Activated CD8-positive, alpha-beta memory T cell treated with anti-CD3 and anti-CD28 coated beads for 4 hours (primary cell): ENCODE data around the gene SPESP1.
"Not testable (repeated sequence)": the region's sequence is repeated elsewhere in the genome, so short reads cannot be mapped to it uniquely, and the experiment has no call there.

Source experiments
- DNase-seq, 2 donors: peaks; one replicate each; pipeline ENCODE4 v3.0.0-alpha.2; 2020; ENCODE audit warnings: low read depth in 2 of 2

The SPESP1 gene

DNA sequence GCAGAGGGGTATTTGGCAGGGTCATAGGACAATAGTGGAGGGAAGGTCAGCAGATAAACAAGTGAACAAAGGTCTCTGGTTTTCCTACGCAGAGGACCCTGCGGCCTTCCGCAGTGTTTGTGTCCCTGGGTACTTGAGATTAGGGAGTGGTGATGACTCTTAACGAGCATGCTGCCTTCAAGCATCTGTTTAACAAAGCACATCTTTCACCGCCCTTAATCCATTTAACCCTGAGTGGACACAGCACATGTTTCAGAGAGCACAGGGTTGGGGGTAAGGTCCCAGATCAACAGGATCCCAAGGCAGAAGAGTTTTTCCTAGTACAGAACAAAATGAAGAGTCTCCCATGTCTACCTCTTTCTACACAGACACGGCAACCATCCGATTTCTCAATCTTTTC is 33.4 kb downstream of the SPESP1 start:
- not testable (repeated sequence) for DNase-seq

DNA sequence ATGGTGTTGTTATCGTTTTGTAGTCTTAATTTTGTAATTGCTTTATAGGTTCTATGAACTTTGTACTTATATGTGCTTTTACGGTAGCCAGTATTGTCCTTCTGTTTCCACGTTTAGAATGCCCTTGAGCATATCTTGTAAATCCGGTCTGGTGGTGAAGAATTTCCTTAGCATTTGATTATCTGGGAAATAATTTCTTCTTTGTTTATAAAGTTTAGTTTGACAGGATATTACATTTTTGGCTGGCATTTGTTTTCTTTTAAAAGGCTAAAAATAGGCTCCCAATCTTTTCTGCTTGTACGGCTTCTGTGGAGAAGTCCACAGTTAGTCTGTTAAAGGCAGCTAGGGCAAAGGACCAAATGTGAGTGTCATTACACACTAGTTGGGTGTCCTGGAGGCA is 36.7 kb downstream of the SPESP1 start:
- DNase-seq: no peak

DNA sequence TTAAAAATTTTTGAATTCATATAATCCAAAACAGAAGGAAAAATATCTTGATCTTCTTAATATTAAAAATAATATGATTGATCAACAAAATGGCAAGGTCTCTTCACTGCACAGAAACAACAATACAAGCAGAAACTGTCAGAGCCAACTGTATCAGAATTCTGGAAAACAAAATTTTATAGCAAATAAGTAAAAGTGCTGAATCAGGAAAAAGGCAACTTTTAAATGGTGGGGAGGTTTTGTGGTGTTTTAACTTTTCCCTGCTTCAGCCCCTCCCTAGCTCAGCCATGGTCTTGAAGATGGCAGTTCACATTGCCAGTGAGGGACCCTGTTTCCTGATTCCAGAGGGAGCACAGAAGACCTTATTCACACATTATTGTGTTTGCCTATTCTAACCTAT is 37.6 kb downstream of the SPESP1 start:
- no peak for DNase-seq

DNA sequence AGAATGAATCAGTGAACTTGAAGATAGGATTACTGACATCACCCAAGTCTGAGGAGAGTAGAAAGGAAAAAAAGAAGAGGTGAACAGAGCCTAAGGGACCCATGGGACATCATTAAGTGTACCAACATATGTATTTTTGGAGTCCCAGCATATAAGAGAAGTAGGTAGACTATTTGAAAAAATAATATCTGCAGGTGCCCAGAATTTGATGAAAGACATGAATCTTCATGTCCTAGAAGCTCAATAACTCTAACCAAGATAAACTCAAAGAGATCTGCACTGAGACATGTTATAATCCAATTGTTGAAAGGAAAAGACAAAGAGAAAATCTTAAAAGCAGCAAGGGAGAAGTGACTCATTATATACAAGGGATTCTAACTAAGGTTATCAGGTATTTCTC is 39.0 kb downstream of the SPESP1 start:
- no peak for DNase-seq

DNA sequence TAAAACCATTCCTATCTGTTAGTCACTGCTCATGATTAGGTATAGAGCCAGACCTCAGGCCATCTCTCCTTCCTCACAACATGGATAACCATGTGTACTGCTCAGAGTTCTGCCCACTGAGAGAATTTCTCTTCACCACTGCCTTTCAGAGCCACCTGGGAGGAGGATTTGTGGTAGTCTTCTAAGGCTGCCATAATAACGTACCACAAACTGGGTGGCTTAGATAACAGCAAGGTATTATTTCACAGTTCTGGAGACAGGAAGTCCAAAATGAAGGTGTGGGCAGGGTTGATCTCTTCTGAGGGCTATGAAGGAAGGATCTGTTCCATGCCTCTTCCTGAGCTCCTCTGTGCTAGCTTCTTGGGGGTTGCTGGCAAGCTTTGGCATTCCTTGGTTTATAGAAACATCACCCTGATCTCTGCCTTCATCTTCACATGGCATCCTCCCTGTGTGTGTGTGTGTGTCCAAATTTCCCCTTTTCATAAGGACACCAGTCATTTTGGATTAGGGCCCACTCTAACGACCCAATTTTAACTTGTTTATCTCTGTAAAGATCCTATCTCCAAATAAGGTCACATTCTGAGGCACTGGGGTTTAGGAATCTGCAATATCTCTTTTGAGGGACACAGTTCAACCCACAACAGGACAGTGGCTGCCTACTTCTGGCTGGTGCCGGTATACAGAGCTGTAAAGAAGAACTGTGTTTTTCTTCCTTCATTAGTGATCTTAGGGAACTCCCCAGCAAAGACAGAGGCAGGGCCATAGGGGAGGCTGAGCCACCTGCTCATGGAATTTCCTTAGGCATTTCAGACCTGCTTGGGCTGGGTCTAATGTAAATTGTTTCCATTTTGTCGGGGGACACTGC is 42.1 kb downstream of the SPESP1 start:
- no peak for DNase-seq

DNA sequence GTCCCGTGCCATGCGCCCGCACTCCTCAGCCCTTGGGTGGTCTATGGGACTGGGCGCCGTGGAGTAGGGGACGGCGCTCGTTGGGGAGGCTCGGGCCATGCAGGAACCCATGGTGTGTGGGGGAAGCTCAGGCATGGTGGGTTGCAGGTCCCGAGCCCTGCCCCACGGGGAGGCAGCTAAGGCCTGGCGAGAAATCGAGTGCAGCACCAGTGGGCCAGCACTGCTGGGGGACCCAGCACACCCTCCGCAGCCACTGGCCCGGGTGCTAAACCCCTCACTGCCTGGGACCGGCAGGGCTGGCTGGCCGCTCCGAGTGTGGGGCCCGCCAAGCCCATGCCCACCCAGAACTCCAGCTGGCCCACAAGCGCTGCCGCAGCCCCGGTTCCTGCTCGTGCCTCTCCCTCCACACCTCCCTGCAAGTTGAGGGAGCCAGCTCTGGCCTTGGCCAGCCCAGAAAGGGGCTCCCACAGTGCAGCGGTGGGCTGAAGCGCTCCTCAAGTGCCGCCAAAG is 45.4 kb downstream of the SPESP1 start:
- DNase-seq: not testable (repeated sequence)

DNA sequence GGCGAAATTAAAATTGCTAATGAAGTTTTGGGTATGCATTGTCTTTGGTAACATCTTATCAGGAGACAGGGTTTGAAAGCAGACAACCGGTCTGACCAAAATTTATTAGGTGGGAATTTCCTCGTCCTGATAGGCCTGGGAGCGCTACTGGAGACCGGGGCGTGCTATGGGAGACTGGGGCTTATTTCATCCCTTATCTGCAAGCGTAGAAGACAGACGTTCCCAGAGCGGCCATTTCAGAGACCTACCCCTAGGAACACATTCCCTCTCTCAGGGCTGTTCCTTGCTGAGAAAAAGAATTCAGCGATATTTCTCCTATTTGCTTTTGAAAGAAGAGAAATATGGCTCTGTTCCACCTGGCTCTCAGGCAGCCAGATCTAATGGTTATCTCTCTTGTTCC is 47.1 kb downstream of the SPESP1 start:
- not testable (repeated sequence) for DNase-seq

DNA sequence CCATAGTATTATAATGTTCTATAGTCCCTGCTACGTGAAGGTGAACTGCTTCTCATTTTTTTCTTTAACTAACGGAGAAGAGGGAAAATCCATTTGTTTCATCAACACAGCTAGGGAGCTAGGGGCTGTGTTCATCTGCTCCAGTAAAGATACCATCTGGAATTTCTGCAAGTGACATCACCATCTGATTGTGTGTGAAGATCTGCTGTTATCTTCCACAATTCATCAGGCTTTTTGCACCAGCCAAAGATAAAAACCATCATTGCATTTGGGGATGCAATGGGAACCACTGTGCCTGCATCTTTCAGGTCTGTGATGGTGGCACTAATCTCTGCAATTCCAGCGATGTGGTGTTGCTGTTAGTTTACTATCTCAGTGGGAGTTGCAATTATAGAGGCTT is 48.7 kb downstream of the SPESP1 start:
- no peak for DNase-seq

DNA sequence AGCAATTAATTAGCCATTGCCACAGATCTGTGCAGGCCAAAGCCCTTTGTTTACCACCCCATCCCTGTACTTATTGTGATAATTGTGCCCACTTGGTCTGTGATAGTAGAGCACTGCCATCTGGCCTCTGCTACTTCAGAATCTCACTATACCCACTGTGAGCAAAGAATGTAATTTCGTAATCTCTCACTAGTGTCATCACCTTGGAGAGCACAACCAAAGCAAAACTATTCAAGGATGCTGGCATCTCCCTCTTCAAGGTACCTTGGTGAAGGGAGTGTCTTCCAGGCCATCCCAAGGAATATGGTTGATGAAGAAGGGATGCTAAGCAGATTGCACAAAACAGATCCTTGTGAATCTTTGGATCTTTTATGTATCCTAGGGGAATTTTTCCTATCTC is 49.5 kb downstream of the SPESP1 start:
- no peak for DNase-seq

DNA sequence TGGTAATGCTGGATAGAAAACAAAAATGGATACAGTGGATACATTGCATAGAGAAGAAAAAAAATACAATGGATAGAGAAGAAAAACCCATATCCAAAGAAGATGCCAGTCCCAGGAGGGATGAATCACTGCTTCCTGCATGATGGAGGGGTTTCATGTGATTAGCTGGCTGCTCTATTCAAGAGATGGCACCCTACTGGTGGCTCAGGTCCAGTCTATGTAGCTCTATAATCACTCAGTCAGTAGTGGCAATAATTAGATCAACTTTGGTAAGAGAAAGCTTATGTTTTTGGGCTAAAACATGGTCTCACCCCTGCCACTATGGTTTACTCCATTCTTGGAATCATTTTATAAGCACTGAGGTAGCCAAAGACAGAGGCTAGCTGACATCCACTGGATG is 50.5 kb downstream of the SPESP1 start:
- DNase-seq: no peak

DNA sequence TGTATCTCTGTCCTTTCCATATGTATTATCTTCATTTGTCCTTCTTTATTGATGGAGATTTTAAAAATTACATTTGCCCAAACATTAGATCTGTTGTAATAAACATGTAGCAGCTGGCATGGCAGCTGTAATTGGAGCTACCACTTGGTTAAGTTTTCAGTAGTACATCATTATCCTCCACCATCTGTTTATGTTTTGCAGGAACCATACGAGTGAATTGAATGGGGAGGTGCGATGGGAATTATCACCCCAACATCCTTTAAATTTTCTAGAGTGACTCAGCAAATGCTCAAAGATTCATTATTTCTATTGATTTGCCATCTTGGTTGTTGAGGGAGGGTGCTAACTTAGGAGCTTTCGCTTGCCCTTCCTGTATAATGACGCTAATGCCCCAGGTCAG is 51.6 kb downstream of the SPESP1 start:
- no peak for DNase-seq

DNA sequence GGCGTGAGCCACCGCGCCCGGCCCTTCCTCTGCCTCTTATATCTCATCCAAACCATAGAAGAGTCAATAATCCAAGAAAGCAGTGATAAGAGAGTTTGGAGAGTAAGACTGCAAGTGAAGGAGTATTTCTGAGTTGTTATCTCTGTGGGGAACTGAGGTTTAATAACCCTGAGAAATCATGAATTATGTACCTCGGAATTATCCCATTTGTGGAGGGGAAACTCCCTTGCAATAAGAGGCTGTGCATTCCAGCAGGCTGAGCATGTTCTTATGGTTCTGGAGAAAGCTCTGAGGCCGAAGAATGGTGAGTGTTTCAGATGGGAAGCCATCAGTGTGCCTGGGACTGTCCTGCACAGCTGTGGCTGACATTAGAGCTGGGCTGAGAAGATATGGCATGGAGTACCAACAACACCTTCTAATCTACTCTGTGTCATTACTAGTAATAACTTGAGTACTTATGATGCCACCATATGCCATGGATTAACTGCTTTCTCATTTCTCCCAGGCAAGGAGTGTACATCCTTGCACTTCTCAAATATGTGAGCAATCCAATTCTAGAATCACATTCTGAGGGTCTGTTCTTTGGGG is 52.7 kb downstream of the SPESP1 start:
- DNase-seq: no peak

DNA sequence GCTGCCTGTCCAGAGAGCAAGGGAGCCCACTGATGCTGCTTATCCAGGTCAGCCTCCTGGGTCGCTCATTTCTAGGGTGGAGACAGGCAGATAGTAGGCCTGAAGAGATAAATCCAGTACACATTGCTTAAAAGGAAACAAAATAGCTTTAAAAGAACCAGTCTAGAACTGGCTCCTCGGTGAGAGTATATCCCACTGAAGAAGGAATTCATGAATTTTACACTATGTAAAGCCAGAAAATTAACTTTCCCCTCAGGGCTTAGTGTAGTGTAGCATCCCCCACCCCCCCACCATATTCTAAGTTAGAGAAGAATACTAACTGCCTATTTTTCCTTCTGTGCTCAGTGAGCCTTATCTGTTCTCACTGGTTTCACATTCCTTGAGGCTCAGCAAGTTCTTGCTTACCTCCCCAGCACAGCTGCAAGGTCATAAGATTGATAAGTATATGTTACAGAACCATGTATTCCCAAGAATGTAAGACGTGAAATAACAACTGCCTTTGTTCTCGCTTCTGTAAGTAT is 53.7 kb downstream of the SPESP1 start:
- DNase-seq: no peak

DNA sequence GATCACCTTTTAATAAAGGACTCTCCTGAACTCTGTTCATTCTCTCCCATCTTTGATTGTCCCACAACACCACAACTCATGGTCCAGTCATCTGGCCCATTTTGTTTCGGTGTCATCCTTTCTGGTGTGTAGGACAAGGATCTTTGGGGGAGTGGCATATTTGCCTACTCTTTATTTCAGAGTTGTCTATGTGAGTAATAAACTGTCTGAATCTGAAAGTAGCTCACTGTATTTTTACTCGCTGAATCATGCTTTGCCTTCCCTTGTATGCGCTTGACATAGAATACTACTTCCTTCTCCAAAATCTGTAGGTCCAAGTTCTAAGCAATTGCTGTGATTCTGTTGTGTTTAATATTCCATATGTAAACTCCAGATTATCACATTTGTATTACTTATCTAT is 54.3 kb downstream of the SPESP1 start:
- no peak for DNase-seq

DNA sequence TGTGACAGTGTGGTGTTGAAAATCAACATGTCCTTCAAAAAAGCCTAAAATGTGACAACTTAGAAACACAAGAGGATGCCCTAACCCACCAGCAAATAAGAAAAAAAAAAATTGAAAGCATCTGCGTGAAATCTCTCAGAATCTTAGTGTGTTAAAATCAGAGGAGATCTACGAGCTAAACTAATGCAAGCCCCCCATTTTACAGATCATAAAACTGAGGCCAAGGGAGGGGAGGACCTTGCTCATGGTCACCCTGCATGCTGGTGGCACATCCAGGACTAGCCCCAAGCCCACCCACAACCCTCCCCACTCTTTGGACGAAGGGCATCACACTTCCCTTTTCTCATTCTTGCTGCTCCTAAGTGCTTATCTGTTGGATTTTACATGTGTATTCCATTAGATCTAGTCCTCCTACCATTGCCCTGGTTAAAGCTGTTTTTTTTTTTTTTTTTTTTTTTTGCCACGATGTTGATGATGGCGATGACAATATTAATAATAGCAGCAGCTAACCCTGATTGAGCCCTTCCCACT is 55.1 kb downstream of the SPESP1 start:
- no peak for DNase-seq

DNA sequence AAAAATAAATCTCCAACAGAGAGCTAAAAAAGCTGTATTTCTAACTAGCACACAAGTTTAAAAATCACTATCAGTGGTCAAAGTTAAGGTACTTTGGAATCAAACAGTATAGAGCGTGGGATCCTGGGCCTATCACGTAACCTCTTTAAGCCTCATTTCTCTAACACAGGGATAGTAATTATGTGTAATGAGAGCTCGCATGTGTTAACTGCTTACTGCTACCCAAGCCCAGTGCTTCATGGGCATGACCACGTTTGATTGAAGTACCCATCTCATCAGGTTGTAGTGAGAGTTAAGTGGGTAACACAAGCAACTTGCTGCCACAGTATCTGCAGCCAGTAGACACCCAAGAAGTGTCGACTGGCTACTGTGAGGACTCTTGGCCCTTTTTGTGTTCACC is 56.0 kb downstream of the SPESP1 start:
- no peak for DNase-seq

DNA sequence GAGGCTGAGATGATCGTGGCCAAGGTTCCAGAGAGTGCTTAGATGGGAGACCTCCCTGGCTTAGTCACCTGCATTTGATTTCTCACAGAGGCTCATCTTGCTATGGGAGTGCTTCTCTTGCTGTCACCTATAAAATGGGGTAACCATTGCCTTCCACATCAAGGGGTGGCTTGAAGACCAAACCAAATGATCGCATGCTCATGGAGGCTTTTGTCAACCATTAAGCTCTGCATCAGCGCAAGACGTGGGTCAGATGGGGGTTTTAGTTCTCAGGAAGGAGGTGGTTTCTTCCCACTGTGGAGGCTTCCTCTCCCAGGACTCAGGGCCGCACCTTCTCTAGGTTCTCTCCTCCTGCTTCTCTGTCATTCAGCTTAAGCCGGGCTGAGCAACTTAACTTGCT is 56.8 kb downstream of the SPESP1 start:
- DNase-seq: no peak

DNA sequence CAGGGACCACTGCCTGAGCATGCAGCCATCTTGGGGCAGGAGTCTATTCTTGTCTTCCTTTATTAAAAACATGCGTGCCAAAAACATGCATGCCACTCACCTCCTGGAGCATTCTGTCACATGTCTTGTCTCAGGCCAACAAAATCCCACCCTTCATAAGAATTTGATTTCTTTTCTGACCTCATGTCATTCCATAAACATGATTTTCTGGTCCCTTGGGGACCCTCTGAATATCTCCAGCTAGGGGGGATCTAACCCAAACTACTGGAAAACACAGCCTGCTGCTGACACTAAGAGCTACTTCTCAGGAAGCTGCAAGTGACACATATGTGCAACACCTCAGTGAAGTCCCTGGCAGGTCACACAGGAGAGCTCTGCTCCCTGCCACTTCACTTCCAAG is 57.4 kb downstream of the SPESP1 start:
- DNase-seq: no peak

DNA sequence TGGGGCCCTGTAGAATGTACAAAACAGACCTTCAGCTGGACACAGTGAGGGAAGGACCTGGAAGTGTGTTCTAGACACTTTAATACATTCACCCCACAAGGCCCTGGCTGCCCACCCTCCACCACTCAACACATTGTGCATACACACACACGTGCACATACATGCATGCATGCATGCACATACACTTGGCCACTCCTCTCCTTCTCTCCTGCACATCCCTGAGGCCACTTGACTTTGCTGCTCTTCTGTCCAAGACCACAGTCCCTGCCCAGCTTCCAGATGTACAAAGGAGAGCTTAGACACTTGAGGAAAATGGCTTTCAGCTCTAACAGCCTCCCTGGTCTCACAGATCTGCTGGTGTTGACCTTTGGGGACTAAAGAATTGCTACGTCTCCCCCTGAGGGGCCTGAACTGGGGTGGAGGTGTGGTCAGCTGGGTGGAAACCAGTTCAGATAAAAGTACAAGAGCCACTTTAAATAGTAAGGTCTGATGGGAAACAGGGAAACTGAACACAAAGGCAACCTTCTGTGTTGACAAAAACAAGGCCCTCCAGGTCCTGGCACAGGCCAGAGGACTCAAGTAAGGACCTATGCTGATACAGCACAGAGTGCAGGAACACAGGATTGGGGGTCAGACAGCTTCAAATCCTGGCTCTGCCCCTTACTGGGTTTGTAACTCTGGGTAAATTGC is 59.4 kb downstream of the SPESP1 start:
- no peak for DNase-seq

DNA sequence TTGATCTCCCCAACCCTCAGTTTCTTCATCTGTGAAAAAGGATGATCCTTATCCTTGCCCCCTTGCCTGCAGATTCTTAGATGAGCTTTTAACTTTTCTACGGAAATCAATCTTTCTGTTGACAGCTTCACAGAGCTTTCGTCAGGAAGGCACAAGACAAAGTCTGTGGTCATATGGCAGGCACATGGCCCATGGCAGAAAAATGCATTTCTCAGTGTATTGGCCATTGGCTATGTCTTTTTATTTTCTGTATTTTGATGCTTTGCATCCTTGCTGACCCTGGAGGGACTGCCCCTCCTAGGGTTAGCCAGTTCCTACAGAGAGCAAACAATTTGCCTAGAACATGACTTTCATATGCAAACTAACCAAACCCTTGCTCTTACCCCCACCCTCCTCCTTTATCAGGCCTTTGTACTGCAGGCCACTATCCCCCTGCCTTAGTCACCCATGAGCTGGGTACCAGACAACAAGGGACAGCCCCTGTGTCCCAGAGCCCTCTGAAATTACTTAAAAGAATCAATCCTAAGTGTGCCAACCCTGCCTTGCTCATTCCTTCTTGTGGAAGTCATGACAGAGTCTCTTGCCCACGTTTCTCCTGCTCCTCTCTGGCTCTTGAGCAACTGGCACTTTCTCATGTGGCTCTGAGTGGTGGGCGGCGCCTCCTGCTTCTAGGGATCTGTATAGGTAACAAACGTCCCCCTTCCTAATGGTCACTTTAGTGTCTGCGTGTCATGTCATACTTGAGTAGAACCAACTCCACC is 60.1 kb downstream of the SPESP1 start:
- DNase-seq: no peak

DNA sequence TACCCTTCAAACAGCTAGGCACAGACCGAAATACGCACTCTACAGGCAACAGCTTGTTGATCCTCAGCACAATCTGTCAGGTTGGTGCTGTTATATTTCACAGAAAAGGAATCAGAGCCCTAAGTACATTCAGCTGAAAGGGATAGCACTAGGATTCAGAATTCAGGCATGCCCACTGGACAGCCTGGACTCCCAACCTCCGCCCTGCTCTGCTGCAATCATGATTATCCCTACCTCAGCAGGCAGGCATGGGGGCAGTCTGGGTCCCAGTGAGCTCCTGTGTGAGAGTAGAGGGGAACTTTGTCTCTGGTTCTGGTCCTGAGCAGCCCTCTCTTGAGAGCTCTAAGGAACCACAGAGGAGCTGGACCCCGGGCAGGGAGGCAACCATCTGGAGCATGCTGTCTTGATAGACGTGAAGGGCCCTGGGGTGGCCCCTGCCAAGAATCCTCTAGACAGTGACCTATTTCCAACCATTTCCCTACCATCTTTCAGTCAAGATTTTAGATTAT is 60.7 kb downstream of the SPESP1 start:
- no peak for DNase-seq
